ENCODE data around the gene NDST3. TPM values are rescaled to one million over a fixed set of nuclear protein-coding genes. Genes with fewer than 3 reads are reported as not detected.

NDST3 gene
- total and polyA plus RNA-seq, 3 experiments from 2014 or later: not detected

- no peak overlapping the region for H3K4me3 ChIP-seq (ENCODE audit: low read length)
- no peak overlapping the region for H3K27ac Mint-ChIP-seq
- no peaks in the 10 kb centered on the region for H3K36me3 Mint-ChIP-seq
- ChIA-PET POLR2A (no interaction called here), CTCF (no interaction called here)
- no peak overlapping the region for H3K4me3 Mint-ChIP-seq
- no peaks in the 10 kb centered on the region for H3K4me1 ChIP-seq (ENCODE audit: insufficient read depth, low read length)
- no peaks in the 10 kb centered on the region for H3K9me3 ChIP-seq (ENCODE audit: low read length)
- H3K9me3 Mint-ChIP-seq: peaks cover 0 to 2% (median 0%) of the 10 kb centered on the region in 5 donors
- no peaks in the 10 kb centered on the region for H3K36me3 ChIP-seq (ENCODE audit: insufficient read depth, low read length)
- H3K4me1 Mint-ChIP-seq: no peaks in the 10 kb centered on the region
- no peaks in the 10 kb centered on the region for H3K27me3 Mint-ChIP-seq
- no peak for DNase-seq
- no peaks in the 10 kb centered on the region for H3K27me3 ChIP-seq (ENCODE audit: insufficient read depth, low read length, poor library complexity, severe bottlenecking)
- no peak overlapping the region for H3K27ac ChIP-seq (ENCODE audit: low read depth, low read length)
Measured at GRCh38 chr4:118018381-118019145, 15.7 kb upstream of the NDST3 start.

DNA sequence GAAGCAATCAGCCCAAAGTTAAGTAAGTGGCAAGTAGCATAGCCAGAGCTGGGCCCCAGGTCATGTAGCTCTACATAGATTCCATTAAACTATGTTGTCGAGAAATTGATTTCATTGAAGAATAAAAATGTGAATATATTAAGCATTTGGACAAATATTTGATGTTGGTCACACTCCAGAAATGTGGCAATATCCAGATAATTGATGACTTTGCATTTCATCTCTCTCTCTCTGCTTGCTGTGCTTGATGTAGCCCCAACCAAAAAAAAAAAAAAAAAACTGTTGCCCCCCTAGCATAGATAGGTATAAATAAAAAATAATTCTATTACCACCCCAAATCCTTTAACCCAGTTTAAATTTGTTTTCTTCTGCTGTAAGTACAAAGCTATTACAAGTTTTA is 7.5 kb upstream of the NDST3 start:
- Mint-ChIP-seq H3K4me3 (no peak overlapping the region), H3K27ac (no peak overlapping the region), H3K27me3 (peaks cover 8 to 10% of the 10 kb centered on the region in 2 donors), H3K36me3 (no peaks in the 10 kb centered on the region), H3K9me3 (peaks cover 0 to 4% (median 1%) of the 10 kb centered on the region in 5 donors), H3K4me1 (no peaks in the 10 kb centered on the region)
- Histone ChIP-seq H3K4me3 (ENCODE audit: low read length) (no peak overlapping the region), H3K36me3 (ENCODE audit: insufficient read depth, low read length) (no peaks in the 10 kb centered on the region), H3K9me3 (ENCODE audit: low read length) (no peaks in the 10 kb centered on the region), H3K4me1 (ENCODE audit: insufficient read depth, low read length) (no peaks in the 10 kb centered on the region), H3K27ac (ENCODE audit: low read depth, low read length) (no peak overlapping the region), H3K27me3 (ENCODE audit: insufficient read depth, low read length, poor library complexity, severe bottlenecking) (no peaks in the 10 kb centered on the region)
- POLR2A ChIA-PET: no interaction called here
- no peak for DNase-seq
- CTCF ChIA-PET: no interaction called here

DNA sequence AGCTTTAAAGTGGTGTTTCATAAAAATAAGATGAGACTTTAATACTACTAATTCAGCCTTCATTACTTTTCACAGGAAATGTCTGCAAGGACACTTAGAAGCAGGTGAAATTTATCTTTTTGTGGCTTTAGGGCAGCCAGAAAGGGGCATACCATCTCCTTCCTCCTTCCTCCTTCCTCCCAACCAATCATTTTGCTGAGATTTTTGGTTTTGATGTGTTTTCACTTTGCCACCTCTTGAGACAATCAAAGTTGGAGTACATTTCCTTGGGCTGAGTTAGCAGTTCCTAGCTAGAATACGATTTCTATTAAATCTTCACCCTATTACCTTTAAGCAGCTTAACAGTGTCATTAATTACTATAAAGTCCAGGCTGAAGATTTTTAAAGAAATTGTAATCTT is 5.1 kb upstream of the NDST3 start:
- H3K27me3 ChIP-seq (ENCODE audit: insufficient read depth, low read length, poor library complexity, severe bottlenecking): no peaks in the 10 kb centered on the region
- Mint-ChIP-seq H3K36me3 (peaks cover 0 to 2% (median 0%) of the 10 kb centered on the region in 3 donors), H3K27me3 (peaks cover 23 to 28% of the 10 kb centered on the region in 2 donors), H3K9me3 (peaks cover 0 to 10% (median 2%) of the 10 kb centered on the region in 5 donors), H3K27ac (no peak overlapping the region), H3K4me3 (no peak overlapping the region), H3K4me1 (peaks cover 0 to 10% (median 2%) of the 10 kb centered on the region in 3 donors)
- POLR2A ChIA-PET: no interaction called here
- no peaks in the 10 kb centered on the region for H3K4me1 ChIP-seq (ENCODE audit: insufficient read depth, low read length)
- CTCF ChIA-PET: no interaction called here
- no peak overlapping the region for H3K27ac ChIP-seq (ENCODE audit: low read depth, low read length)
- H3K9me3 ChIP-seq (ENCODE audit: low read length): no peaks in the 10 kb centered on the region
- H3K36me3 ChIP-seq (ENCODE audit: insufficient read depth, low read length): no peaks in the 10 kb centered on the region
- H3K4me3 ChIP-seq (ENCODE audit: low read length): no peak overlapping the region
- no peak for DNase-seq

- Mint-ChIP-seq H3K27ac (no peak overlapping the region), H3K4me1 (peaks cover 0 to 10% (median 3%) of the 10 kb centered on the region in 3 donors), H3K27me3 (peaks cover 27 to 42% of the 10 kb centered on the region in 2 donors), H3K9me3 (peaks cover 0 to 10% (median 2%) of the 10 kb centered on the region in 5 donors), H3K36me3 (peaks cover 0 to 4% (median 0%) of the 10 kb centered on the region in 3 donors), H3K4me3 (no peak overlapping the region)
- Histone ChIP-seq H3K27me3 (ENCODE audit: insufficient read depth, low read length, poor library complexity, severe bottlenecking) (no peaks in the 10 kb centered on the region), H3K27ac (ENCODE audit: low read depth, low read length) (no peak overlapping the region), H3K4me1 (ENCODE audit: insufficient read depth, low read length) (no peaks in the 10 kb centered on the region), H3K36me3 (ENCODE audit: insufficient read depth, low read length) (no peaks in the 10 kb centered on the region), H3K4me3 (ENCODE audit: low read length) (no peak overlapping the region), H3K9me3 (ENCODE audit: low read length) (no peaks in the 10 kb centered on the region)
- no peak for DNase-seq
- CTCF ChIA-PET: no interaction called here
- POLR2A ChIA-PET: no interaction called here
Measured at GRCh38 chr4:118032691-118033090, 1.6 kb upstream of the NDST3 start.

DNA sequence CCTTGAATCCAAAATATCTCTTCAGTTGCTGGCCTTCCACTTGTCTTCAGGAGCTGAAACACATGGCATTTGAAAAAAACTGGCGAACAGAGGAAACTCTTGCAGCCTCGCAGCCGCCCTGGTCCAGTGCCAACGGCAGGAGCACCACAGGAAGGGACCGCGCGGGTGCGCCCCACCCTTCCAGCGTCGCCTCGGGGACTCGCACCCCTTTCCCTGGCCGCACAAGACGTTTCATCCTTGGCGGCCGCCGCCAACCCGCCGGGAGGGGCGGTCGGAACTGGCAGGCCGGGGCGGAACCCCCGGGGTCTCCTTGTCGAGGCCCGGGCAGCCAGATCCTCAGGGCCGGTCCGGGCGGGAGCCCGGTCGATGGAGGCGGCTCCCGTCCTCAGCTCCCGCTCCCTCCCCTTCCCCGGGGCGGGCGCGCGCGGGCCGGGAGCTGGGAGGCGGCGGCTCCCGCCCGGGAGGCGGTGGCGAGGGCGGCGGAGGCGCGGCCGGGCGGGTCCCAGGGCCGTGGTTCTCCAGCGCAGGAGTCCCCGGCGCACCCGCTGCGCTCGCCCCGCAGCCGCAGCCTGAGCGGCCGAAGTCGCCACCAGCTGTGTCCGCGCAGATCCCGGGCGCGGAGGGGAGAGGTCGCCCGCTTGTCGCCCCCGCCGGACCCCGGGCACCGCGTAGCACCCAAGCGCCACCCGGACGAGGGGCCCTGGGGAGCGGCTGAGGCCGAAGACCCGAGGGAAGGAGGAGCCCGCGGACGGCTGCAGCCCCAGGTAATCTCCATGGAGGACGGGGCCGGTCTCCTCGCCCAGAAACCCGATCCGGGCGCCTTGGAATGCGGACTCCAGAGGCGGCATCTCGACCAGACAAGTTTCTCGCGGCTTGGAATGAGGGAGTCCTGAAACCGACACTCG is 886 bp upstream of the NDST3 start:
- POLR2A ChIA-PET: no interaction called here
- no peak overlapping the region for H3K4me3 ChIP-seq (ENCODE audit: low read length)
- H3K9me3 ChIP-seq (ENCODE audit: low read length): no peaks in the 10 kb centered on the region
- H3K36me3 Mint-ChIP-seq: peaks cover 0 to 4% (median 0%) of the 10 kb centered on the region in 3 donors
- H3K27ac Mint-ChIP-seq: no peak overlapping the region
- H3K36me3 ChIP-seq (ENCODE audit: insufficient read depth, low read length): no peaks in the 10 kb centered on the region
- no peak for DNase-seq
- H3K27me3 ChIP-seq (ENCODE audit: insufficient read depth, low read length, poor library complexity, severe bottlenecking): no peaks in the 10 kb centered on the region
- no peaks in the 10 kb centered on the region for H3K4me1 ChIP-seq (ENCODE audit: insufficient read depth, low read length)
- CTCF ChIA-PET: no interaction called here
- no peak overlapping the region for H3K4me3 Mint-ChIP-seq
- peaks cover 0 to 10% (median 3%) of the 10 kb centered on the region in 3 donors for H3K4me1 Mint-ChIP-seq
- H3K27ac ChIP-seq (ENCODE audit: low read depth, low read length): no peak overlapping the region
- peaks cover 0 to 10% (median 2%) of the 10 kb centered on the region in 5 donors for H3K9me3 Mint-ChIP-seq
- H3K27me3 Mint-ChIP-seq: peaks cover 27 to 42% of the 10 kb centered on the region in 2 donors

DNA sequence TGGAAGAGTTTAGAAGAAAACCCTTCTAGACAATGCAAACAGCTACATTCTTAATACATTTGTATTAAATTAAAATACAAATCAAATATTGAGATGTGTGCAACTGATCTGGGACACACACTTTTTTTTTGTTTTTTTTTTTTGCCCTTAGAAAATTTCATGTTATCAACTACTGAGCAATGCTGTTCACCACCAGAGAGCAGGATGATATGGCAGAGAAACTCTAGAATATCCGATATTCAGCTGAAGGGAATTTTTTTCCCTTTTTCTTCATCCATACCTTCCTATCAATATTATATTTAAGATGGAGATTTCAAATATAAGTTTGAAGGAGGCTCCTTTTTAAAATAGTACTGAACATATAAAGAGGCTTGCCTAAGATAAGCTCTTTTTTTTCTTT is 1.0 kb downstream of the NDST3 start:
- ChIA-PET CTCF (no interaction called here), POLR2A (no interaction called here)
- Mint-ChIP-seq H3K4me3 (no peak overlapping the region), H3K4me1 (peaks cover 0 to 10% (median 3%) of the 10 kb centered on the region in 3 donors), H3K27me3 (peaks cover 26 to 42% of the 10 kb centered on the region in 2 donors), H3K27ac (no peak overlapping the region), H3K9me3 (peaks cover 0 to 10% (median 2%) of the 10 kb centered on the region in 5 donors), H3K36me3 (peaks cover 0 to 4% (median 0%) of the 10 kb centered on the region in 3 donors)
- Histone ChIP-seq H3K27me3 (ENCODE audit: insufficient read depth, low read length, poor library complexity, severe bottlenecking) (no peaks in the 10 kb centered on the region), H3K36me3 (ENCODE audit: insufficient read depth, low read length) (no peaks in the 10 kb centered on the region), H3K4me3 (ENCODE audit: low read length) (no peak overlapping the region), H3K27ac (ENCODE audit: low read depth, low read length) (no peak overlapping the region), H3K4me1 (ENCODE audit: insufficient read depth, low read length) (no peaks in the 10 kb centered on the region), H3K9me3 (ENCODE audit: low read length) (no peaks in the 10 kb centered on the region)
- DNase-seq: no peak

- Mint-ChIP-seq H3K27me3 (peaks cover 23 to 37% of the 10 kb centered on the region in 2 donors), H3K9me3 (peaks cover 0 to 8% (median 2%) of the 10 kb centered on the region in 5 donors), H3K36me3 (peaks cover 0 to 4% (median 0%) of the 10 kb centered on the region in 3 donors), H3K4me1 (peaks cover 0 to 10% (median 3%) of the 10 kb centered on the region in 3 donors), H3K27ac (no peak overlapping the region), H3K4me3 (no peak overlapping the region)
- Histone ChIP-seq H3K4me1 (ENCODE audit: insufficient read depth, low read length) (no peaks in the 10 kb centered on the region), H3K9me3 (ENCODE audit: low read length) (no peaks in the 10 kb centered on the region), H3K36me3 (ENCODE audit: insufficient read depth, low read length) (no peaks in the 10 kb centered on the region), H3K27ac (ENCODE audit: low read depth, low read length) (no peak overlapping the region), H3K4me3 (ENCODE audit: low read length) (no peak overlapping the region), H3K27me3 (ENCODE audit: insufficient read depth, low read length, poor library complexity, severe bottlenecking) (no peaks in the 10 kb centered on the region)
- CTCF ChIA-PET: no interaction called here
- DNase-seq: no peak
- POLR2A ChIA-PET: no interaction called here
Measured at GRCh38 chr4:118036336-118036735, 2.0 kb downstream of the NDST3 start.

DNA sequence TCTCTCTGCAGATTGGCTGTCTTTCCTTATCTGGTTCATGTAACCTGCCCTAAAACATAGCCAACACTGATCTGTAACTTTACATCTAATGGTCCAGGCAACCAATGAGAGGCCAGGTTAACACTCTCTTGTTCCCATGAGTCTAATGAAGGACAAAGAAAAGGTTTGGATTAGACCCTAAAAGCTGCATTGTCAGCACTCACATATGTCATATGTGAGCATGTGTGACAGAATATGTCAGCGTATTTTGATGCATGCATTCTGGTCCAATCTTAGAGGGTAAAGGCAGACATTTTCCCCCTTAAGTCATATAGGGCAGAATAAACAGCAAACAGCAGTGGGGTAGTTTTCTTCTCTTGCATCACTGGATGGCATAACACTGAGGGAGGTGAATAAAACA is 3.7 kb downstream of the NDST3 start:
- no peaks in the 10 kb centered on the region for H3K4me1 ChIP-seq (ENCODE audit: insufficient read depth, low read length)
- H3K4me3 Mint-ChIP-seq: no peak overlapping the region
- H3K27me3 Mint-ChIP-seq: peaks cover 8 to 21% of the 10 kb centered on the region in 2 donors
- ChIA-PET CTCF (no interaction called here), POLR2A (no interaction called here)
- no peaks in the 10 kb centered on the region for H3K36me3 ChIP-seq (ENCODE audit: insufficient read depth, low read length)
- H3K27ac Mint-ChIP-seq: no peak overlapping the region
- H3K27ac ChIP-seq (ENCODE audit: low read depth, low read length): no peak overlapping the region
- H3K4me1 Mint-ChIP-seq: peaks cover 0 to 5% (median 3%) of the 10 kb centered on the region in 3 donors
- no peak overlapping the region for H3K4me3 ChIP-seq (ENCODE audit: low read length)
- no peaks in the 10 kb centered on the region for H3K27me3 ChIP-seq (ENCODE audit: insufficient read depth, low read length, poor library complexity, severe bottlenecking)
- DNase-seq: no peak
- peaks cover 0 to 4% (median 0%) of the 10 kb centered on the region in 3 donors for H3K36me3 Mint-ChIP-seq
- no peaks in the 10 kb centered on the region for H3K9me3 ChIP-seq (ENCODE audit: low read length)
- peaks cover 0 to 3% (median 2%) of the 10 kb centered on the region in 5 donors for H3K9me3 Mint-ChIP-seq

Data from CD8-positive, alpha-beta memory T cell (primary cell).